DOHH2 (cell line): ENCODE measurements around the gene STK32C.
"Not testable (repeated sequence)": the region's sequence is repeated elsewhere in the genome, so short reads cannot be mapped to it uniquely, and the experiment has no call there.

ENCODE experiments used
- H3F3A ChIP-seq: fragments of 200-600 bp; sonication (generic), shearing (Covaris generic); 2 replicates; pipeline ENCODE4 v1.6.0; 2016; ENCODE audit warnings: antibody characterized with exemption, mild to moderate bottlenecking; ENCODE audit not compliant: control insufficient read depth, insufficient read depth
- H3K27ac ChIP-seq: fragments of 200-600 bp; sonication (generic); 2 replicates; pipeline ENCODE4 v1.5.1; 2014; ENCODE audit warnings: low read depth, mild to moderate bottlenecking, low read length, moderate library complexity
- H3K27me3 ChIP-seq: fragments of 200-600 bp; sonication (generic); 2 replicates; pipeline ENCODE4 v1.6.1; 2014; ENCODE audit warnings: mild to moderate bottlenecking, low read length, mixed read lengths; ENCODE audit not compliant: control insufficient read depth
- H3K36me3 ChIP-seq: fragments of 200-600 bp; sonication (generic); 2 replicates; pipeline ENCODE4 v1.6.1; 2014; ENCODE audit warnings: mild to moderate bottlenecking, low read length, moderate library complexity, mixed read lengths; ENCODE audit not compliant: control insufficient read depth
- H3K4me1 ChIP-seq: fragments of 200-600 bp; sonication (generic); 2 replicates; pipeline ENCODE4 v1.6.1; 2014; ENCODE audit warnings: mild to moderate bottlenecking, low read length, mixed read lengths; ENCODE audit not compliant: control insufficient read depth
- H3K4me2 ChIP-seq: fragments of 200-600 bp; sonication (generic); 2 replicates; pipeline ENCODE4 v1.6.0; 2014; ENCODE audit warnings: mild to moderate bottlenecking, low read length, moderate library complexity
- H3K4me3 ChIP-seq: fragments of 200-600 bp; sonication (generic); 2 replicates; pipeline ENCODE4 v1.5.1; 2014; ENCODE audit warnings: mild to moderate bottlenecking, low read length, mixed read lengths
- H3K79me2 ChIP-seq: fragments of 200-600 bp; sonication (generic); 2 replicates; pipeline ENCODE4 v1.6.1; 2014; ENCODE audit warnings: mild to moderate bottlenecking, low read length, mixed read lengths; ENCODE audit not compliant: control insufficient read depth
- H3K9me2 ChIP-seq: fragments of 200-600 bp; sonication (generic); replicated peaks from 2 replicates; pipeline ENCODE4 v1.6.1; 2014; ENCODE audit warnings: mild to moderate bottlenecking, low read length, mixed read lengths; ENCODE audit not compliant: control insufficient read depth
- H3K9me3 ChIP-seq: fragments of 200-600 bp; sonication (generic); 2 replicates; pipeline ENCODE4 v1.6.1; 2014; ENCODE audit warnings: antibody characterized with exemption, low read length, mixed read lengths; ENCODE audit not compliant: control insufficient read depth, insufficient read depth
- H4K20me1 ChIP-seq: fragments of 200-600 bp; sonication (generic); 2 replicates; pipeline ENCODE4 v1.6.0; 2014; ENCODE audit warnings: low read depth, mild to moderate bottlenecking, antibody characterized with exemption, low read length, moderate library complexity; ENCODE audit not compliant: control insufficient read depth, insufficient read depth
- EZH2phosphoT487 ChIP-seq: fragments of 200-600 bp; sonication (generic); IDR thresholded peaks from 2 replicates; pipeline ENCODE4 v1.6.1; 2017; ENCODE audit warnings: borderline replicate concordance, mild to moderate bottlenecking, antibody characterized with exemption, low read length, moderate library complexity, mixed read lengths
- TF ChIP-seq, protein P1 (sequence below): fragments of 200-600 bp; sonication (generic); IDR thresholded peaks from one replicate; pipeline ENCODE4 v1.5.1; 2014; ENCODE audit warnings: antibody characterized with exemption, mild to moderate bottlenecking, low read depth, low read length; ENCODE audit not compliant: poor library complexity, severe bottlenecking

STK32C gene

DNA sequence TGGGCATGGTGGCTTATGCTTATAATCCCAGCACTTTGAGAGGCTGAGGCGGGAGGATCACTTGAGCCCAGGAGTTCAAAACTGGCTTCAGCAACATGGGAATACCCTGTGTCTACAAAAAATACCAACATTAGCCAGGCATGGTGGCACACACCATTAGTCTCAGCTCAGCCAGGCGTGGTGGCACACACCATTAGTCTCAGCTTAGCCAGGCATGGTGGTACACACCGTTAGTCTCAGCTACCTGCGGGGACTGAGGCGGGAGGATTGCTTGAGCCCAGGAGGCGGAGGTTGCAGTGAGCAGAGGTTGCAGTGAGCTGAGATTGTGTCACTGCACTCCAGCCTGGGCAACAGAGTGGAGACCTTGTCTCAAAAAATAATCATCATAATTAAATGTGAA, 33.3 kb upstream of the STK32C start:
- H4K20me1 ChIP-seq = no peaks in the 10 kb centered on the region
- H3K27me3 ChIP-seq = no peaks in the 10 kb centered on the region
- TF ChIP-seq, protein P1, sequence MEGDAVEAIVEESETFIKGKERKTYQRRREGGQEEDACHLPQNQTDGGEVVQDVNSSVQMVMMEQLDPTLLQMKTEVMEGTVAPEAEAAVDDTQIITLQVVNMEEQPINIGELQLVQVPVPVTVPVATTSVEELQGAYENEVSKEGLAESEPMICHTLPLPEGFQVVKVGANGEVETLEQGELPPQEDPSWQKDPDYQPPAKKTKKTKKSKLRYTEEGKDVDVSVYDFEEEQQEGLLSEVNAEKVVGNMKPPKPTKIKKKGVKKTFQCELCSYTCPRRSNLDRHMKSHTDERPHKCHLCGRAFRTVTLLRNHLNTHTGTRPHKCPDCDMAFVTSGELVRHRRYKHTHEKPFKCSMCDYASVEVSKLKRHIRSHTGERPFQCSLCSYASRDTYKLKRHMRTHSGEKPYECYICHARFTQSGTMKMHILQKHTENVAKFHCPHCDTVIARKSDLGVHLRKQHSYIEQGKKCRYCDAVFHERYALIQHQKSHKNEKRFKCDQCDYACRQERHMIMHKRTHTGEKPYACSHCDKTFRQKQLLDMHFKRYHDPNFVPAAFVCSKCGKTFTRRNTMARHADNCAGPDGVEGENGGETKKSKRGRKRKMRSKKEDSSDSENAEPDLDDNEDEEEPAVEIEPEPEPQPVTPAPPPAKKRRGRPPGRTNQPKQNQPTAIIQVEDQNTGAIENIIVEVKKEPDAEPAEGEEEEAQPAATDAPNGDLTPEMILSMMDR = no peak
- no peak for TF ChIP-seq EZH2phosphoT487
- no peaks in the 10 kb centered on the region for H3K79me2 ChIP-seq
- no peak overlapping the region for H3K4me3 ChIP-seq
- no peaks in the 10 kb centered on the region for H3K9me2 ChIP-seq
- no peak overlapping the region for H3K4me2 ChIP-seq
- no peaks in the 10 kb centered on the region for H3F3A ChIP-seq
- no peaks in the 10 kb centered on the region for H3K4me1 ChIP-seq
- H3K27ac ChIP-seq = no peak overlapping the region
- no peaks in the 10 kb centered on the region for H3K9me3 ChIP-seq
- H3K36me3 ChIP-seq = no peaks in the 10 kb centered on the region

DNA sequence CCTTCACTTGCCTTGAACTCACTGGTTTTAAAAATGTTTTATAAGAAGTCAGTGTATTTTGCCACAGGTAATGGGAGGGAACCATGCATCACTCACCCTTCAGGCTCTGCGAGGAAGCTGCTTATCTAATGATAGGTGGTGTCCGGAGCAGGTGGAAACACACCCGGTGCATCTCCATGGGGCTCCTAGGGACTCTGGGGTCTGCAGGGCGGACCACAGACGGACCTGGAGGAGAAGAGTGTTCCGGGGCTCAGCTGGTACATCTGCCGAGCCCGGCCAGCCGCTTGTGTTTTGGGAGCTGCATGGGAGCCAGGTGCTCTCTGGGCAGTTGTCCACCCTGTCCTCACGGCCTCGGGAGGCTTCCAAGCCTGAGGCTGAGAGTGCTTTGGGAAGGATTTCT, 31.5 kb upstream of the STK32C start:
- H3K4me3 ChIP-seq = no peak overlapping the region
- no peaks in the 10 kb centered on the region for H3K9me3 ChIP-seq
- no peaks in the 10 kb centered on the region for H3K27me3 ChIP-seq
- no peaks in the 10 kb centered on the region for H3F3A ChIP-seq
- H3K27ac ChIP-seq = no peak overlapping the region
- no peak overlapping the region for H3K4me2 ChIP-seq
- H3K9me2 ChIP-seq = no peaks in the 10 kb centered on the region
- H3K4me1 ChIP-seq = no peaks in the 10 kb centered on the region
- H3K79me2 ChIP-seq = no peaks in the 10 kb centered on the region
- TF ChIP-seq, protein P1 = no peak
- TF ChIP-seq EZH2phosphoT487 = no peak
- H3K36me3 ChIP-seq = no peaks in the 10 kb centered on the region
- no peaks in the 10 kb centered on the region for H4K20me1 ChIP-seq

DNA sequence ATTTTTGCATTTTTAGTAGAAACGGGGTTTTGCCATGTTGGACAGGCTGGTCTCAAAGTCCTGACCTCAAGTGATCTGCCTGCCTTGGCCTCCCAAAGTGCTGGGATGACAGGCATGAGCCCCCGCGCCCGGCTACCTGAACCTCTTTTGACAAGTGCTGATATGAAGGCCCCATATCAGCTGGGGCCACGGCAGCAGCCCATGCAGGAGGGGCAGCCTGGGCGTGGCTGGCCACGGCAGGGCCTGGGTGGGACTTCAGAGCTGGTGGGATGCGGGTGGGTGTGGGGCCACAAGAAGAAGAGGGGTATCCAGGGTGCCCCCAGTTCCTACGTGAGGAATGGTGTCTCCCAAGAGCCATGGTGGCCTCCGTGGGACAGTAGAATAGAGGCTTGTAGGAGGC, 31.1 kb upstream of the STK32C start:
- no peak for TF ChIP-seq EZH2phosphoT487
- TF ChIP-seq, protein P1 = no peak
- Histone ChIP-seq H3F3A (no peaks in the 10 kb centered on the region), H3K27me3 (no peaks in the 10 kb centered on the region), H3K9me2 (no peaks in the 10 kb centered on the region), H3K79me2 (no peaks in the 10 kb centered on the region), H3K4me2 (no peak overlapping the region), H3K27ac (no peak overlapping the region), H3K36me3 (no peaks in the 10 kb centered on the region), H3K9me3 (no peaks in the 10 kb centered on the region), H3K4me1 (no peaks in the 10 kb centered on the region), H3K4me3 (no peak overlapping the region), H4K20me1 (no peaks in the 10 kb centered on the region)

DNA sequence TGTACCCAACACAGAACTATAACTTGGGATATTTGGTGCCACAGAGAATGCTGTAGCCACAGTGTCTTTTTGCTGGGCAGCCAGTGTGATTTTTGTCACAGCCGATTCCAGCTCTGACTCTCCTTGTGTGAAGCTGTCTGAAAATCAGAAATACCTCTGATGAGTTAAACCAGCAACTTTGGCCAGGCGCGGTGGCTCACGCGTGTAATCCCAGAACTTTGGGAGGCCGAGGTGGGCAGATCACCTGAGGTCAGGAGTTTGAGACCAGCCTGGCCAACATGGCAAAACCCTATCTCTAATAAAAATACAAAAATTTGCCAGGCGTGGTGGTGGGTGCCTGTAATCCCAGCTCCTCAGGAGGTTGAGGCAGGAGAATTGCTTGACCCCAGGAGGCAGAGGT, 30.1 kb upstream of the STK32C start:
- not testable (repeated sequence) for H3K9me3 ChIP-seq, H3K4me1 ChIP-seq, H3K9me2 ChIP-seq, H3K4me3 ChIP-seq, H3K27ac ChIP-seq, H4K20me1 ChIP-seq, H3K4me2 ChIP-seq, H3K36me3 ChIP-seq, H3K79me2 ChIP-seq, H3K27me3 ChIP-seq, H3F3A ChIP-seq
